MM.1S (cell line): ENCODE measurements around the gene RPS28.

ENCODE experiments used
- EZH2 ChIP-seq: fragments of 300-600 bp; sonication (generic); optimal IDR thresholded peaks from 2 replicates; pipeline ENCODE3; 2017; ENCODE audit warnings: low read depth, mild to moderate bottlenecking, antibody characterized with exemption, low read length, mixed read lengths
- EZH2phosphoT487 ChIP-seq: fragments of 300-600 bp; sonication (generic); IDR thresholded peaks from 2 replicates; pipeline ENCODE4 v1.6.1; 2018; ENCODE audit warnings: antibody characterized with exemption, low read length
- TF ChIP-seq, protein P1 (sequence below): fragments of 300-600 bp; sonication (generic); IDR thresholded peaks from 2 replicates; pipeline ENCODE4 v1.5.1; 2016; ENCODE audit warnings: antibody characterized with exemption, low read length, mixed read lengths

DNA sequence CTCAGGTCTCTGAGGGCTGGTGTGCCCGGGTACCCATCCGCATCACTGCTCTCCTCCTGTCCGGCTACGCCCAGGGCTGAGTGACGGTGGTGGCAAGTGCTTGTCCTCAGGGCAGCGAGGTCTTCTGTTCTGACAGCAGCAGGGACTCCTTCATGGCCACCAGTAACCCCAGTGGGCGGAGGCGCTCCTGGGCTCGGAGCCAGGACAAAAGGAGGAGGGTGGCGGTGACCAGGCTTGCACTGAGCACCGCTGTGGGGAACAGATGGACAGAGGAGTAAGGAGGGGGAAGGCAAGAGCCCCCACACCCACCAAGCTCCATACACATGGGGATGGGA lies 19.0 kb upstream of the RPS28 start:
- TF ChIP-seq, protein P1, sequence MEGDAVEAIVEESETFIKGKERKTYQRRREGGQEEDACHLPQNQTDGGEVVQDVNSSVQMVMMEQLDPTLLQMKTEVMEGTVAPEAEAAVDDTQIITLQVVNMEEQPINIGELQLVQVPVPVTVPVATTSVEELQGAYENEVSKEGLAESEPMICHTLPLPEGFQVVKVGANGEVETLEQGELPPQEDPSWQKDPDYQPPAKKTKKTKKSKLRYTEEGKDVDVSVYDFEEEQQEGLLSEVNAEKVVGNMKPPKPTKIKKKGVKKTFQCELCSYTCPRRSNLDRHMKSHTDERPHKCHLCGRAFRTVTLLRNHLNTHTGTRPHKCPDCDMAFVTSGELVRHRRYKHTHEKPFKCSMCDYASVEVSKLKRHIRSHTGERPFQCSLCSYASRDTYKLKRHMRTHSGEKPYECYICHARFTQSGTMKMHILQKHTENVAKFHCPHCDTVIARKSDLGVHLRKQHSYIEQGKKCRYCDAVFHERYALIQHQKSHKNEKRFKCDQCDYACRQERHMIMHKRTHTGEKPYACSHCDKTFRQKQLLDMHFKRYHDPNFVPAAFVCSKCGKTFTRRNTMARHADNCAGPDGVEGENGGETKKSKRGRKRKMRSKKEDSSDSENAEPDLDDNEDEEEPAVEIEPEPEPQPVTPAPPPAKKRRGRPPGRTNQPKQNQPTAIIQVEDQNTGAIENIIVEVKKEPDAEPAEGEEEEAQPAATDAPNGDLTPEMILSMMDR = no peak
- TF ChIP-seq EZH2 (no peak), EZH2phosphoT487 (no peak)
